ENCODE results near the gene ASB18. TPM values are rescaled to one million over a fixed set of nuclear protein-coding genes. Genes with fewer than 3 reads are reported as not detected.

ASB18 gene
- total and polyA plus RNA-seq, 2 of the 8 experiments (the other 6 are each of a cell fraction or from before 2014, with no cell fraction given) = not detected

GRCh38 chr2:236294647-236295046 is 30.4 kb upstream of the ASB18 start (continued):
- TF ChIP-seq HDAC6 (IDR thresholded peaks at IDR 0.05; ENCODE audit: low read depth, low read length) (no peak), YY1 (IDR thresholded peaks at IDR 0.05; ENCODE audit: low read depth, low read length) (no peak)

Data from H1 (cell line).